Esophagus muscularis mucosa (tissue), 4 donors: Measurements from ENCODE around the gene RHBDD1. TPM values are rescaled to one million over a fixed set of nuclear protein-coding genes. Genes with fewer than 3 reads are reported as not detected.

ENCODE experiments used
- DNase-seq: peaks from one replicate; pipeline ENCODE4 v3.0.0-alpha.2; 2017; ENCODE audit errors: extremely low spot score
- H3K27ac ChIP-seq, 4 donors: fragments of 200-600 bp; sonication (generic); replicated peaks in 1 of 4; 1 replicate in 3 of 4; 2 replicates in 1 of 4; pipeline ENCODE4 v1.5.1; 2016 to 2019; ENCODE audit warnings: mild to moderate bottlenecking in 1 of 4
- H3K27me3 ChIP-seq, 4 donors: fragments of 200-600 bp; sonication (generic); one replicate each; pipeline versions ENCODE4 v1.5.1 to v1.6.0; 2016 to 2019
- H3K36me3 ChIP-seq, 4 donors: fragments of 200-600 bp; sonication (generic); one replicate each; pipeline ENCODE4 v1.5.1; 2016 to 2019
- H3K4me1 ChIP-seq, 4 donors: fragments of 200-600 bp; sonication (generic); one replicate each; pipeline ENCODE4 v1.5.1; 2016 to 2019
- H3K4me3 ChIP-seq, 4 donors: fragments of 200-600 bp; sonication (generic); 1 replicate in 2 of 4; 2 replicates in 2 of 4; pipeline ENCODE4 v1.5.1; 2016 to 2019; ENCODE audit warnings: mild to moderate bottlenecking in 4 of 4, moderate library complexity in 1 of 4
- H3K9me3 ChIP-seq, 4 donors: fragments of 200-600 bp; sonication (generic); 1 replicate in 3 of 4; 2 replicates in 1 of 4; pipeline ENCODE4 v1.5.1; 2016 to 2019
- EP300 ChIP-seq: sonication (generic); formaldehyde crosslinking; IDR thresholded peaks from one replicate; pipeline ENCODE4 v1.6.1; 2017; ENCODE audit warnings: antibody characterized with exemption
- POLR2A ChIP-seq: fragments of 450-650 bp; IDR thresholded peaks from one replicate; pipeline ENCODE4 v1.6.1; 2017; ENCODE audit warnings: antibody characterized with exemption, moderate library complexity, mild to moderate bottlenecking, low read depth
- POLR2AphosphoS5 ChIP-seq, 2 donors: sonication (generic); formaldehyde crosslinking; IDR thresholded peaks; one replicate each; pipeline ENCODE4 v1.6.1; 2017; ENCODE audit warnings: antibody characterized with exemption in 2 of 2
- WGBS: methylation state at CpG from one replicate; pipeline ENCODE4 v1.1.5; 2018; 5-methylcytosine and 5-hydroxymethylcytosine counted together
- intact Hi-C: fragments of 100-400 bp; cut with DNase I; formaldehyde crosslinking; loops from one replicate; pipeline ENCODE4 v1.15.1; 2023
- total RNA-seq, 4 donors: library from RNA; depleted of rRNA; stranded (reverse); fragments of >200 nt; gene quantifications; one replicate each; pipeline versions ENCODE4 v1.1.0 to v1.2.1, GENCODE V29; 2016
- TF ChIP-seq, protein P1 (sequence below), 3 experiments: fragments of 200-600 bp in 2 of 3; fragments of 450-650 bp in 1 of 3; sonication (generic) in 2 of 3; IDR thresholded peaks; one replicate each; pipeline ENCODE4 v1.5.1; 2017 to 2019; ENCODE audit warnings: antibody characterized with exemption in 3 of 3, mild to moderate bottlenecking in 2 of 3, moderate library complexity in 1 of 3

The RHBDD1 gene
- total RNA-seq, 4 donors from 2014 or later = 18.3 to 24.9 (median 22.2) TPM

DNA sequence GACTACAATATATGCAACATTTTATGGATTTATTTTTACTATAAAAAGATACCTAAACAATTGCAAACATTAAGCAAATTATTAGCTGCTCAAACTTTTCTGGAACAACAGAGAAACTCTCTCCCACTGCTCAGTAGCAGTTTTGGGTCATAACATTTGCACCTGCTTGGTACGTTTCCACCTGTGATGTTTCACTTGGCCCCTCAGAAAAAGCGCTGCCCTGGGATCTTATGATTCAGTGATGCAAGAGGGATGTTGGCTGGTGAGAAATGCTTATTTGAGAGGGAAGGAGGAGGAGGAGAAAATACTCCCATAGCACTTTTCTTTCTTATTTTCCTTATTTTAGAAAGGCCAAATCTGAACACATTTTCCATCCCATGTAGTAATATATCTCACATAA, 45.4 kb upstream of the RHBDD1 start:
- Histone ChIP-seq H3K36me3 (no peaks in the 10 kb centered on the region), H3K4me1 (peaks cover 55 to 81% (median 67%) of the 10 kb centered on the region in 4 donors), H3K27me3 (no peaks in the 10 kb centered on the region), H3K27ac (peak overlapping the region; percentile 94 to 96 (median 94)), H3K4me3 (peak overlapping the region; percentile 70 to 95 (median 86)), H3K9me3 (no peaks in the 10 kb centered on the region)
- no peak for TF ChIP-seq POLR2A
- no peak for TF ChIP-seq EP300
- TF ChIP-seq, protein P1, sequence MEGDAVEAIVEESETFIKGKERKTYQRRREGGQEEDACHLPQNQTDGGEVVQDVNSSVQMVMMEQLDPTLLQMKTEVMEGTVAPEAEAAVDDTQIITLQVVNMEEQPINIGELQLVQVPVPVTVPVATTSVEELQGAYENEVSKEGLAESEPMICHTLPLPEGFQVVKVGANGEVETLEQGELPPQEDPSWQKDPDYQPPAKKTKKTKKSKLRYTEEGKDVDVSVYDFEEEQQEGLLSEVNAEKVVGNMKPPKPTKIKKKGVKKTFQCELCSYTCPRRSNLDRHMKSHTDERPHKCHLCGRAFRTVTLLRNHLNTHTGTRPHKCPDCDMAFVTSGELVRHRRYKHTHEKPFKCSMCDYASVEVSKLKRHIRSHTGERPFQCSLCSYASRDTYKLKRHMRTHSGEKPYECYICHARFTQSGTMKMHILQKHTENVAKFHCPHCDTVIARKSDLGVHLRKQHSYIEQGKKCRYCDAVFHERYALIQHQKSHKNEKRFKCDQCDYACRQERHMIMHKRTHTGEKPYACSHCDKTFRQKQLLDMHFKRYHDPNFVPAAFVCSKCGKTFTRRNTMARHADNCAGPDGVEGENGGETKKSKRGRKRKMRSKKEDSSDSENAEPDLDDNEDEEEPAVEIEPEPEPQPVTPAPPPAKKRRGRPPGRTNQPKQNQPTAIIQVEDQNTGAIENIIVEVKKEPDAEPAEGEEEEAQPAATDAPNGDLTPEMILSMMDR (IDR thresholded peaks at IDR 0.05) = no peak
- TF ChIP-seq POLR2AphosphoS5 (IDR thresholded peaks at IDR 0.05) = no peak
- intact Hi-C loops = loop anchor here (10.0 kb wide), 3 partner anchors 136 to 316 kb away; no protein-coding TSS in a partner anchor
- WGBS = 82% methylated on average over 2 of the region's 2 CpGs
- no peak for DNase-seq

DNA sequence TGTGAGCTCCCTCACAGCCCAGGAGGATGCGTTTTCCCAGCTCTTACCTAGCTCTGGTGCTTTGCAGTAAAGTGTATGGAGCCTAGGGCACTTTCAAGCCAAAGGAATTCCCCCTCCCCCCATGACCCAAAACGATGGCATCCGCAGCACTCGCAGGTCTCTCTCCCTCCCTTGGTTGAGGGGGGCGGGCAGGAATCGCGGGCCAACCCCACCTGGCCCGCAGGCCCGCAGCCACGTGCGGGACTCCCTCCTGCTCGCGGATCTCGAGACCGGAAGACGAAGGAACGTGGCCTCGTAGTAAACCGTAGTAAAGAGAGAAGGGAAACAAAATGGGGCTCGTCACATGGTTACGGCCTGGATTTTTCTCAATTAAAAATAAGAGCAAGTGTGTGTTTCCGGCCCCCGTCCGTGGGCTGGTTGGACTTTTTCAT, 44.8 kb upstream of the RHBDD1 start:
- intact Hi-C loops = loop anchor here (10.0 kb wide), 3 partner anchors 136 to 316 kb away; no protein-coding TSS in a partner anchor
- DNase-seq = no peak
- H3K4me3 ChIP-seq = peak overlapping the region; percentile 70 to 95 (median 86)
- peaks cover 0 to 6% (median under 1%) of the 10 kb centered on the region in 4 donors for H3K36me3 ChIP-seq
- peak overlapping the region; percentile 94 to 96 (median 94) for H3K27ac ChIP-seq
- H3K27me3 ChIP-seq = no peaks in the 10 kb centered on the region
- H3K9me3 ChIP-seq = no peaks in the 10 kb centered on the region
- WGBS = 1% methylated on average over 21 of the region's 24 CpGs
- TF ChIP-seq POLR2A (no peak), EP300 (no peak), POLR2AphosphoS5 (IDR thresholded peaks at IDR 0.05) (peak in 1 of 2 donors; percentile 67)
- TF ChIP-seq, protein P1 (IDR thresholded peaks at IDR 0.05) = no peak
- peaks cover 61 to 87% (median 73%) of the 10 kb centered on the region in 4 donors for H3K4me1 ChIP-seq

DNA sequence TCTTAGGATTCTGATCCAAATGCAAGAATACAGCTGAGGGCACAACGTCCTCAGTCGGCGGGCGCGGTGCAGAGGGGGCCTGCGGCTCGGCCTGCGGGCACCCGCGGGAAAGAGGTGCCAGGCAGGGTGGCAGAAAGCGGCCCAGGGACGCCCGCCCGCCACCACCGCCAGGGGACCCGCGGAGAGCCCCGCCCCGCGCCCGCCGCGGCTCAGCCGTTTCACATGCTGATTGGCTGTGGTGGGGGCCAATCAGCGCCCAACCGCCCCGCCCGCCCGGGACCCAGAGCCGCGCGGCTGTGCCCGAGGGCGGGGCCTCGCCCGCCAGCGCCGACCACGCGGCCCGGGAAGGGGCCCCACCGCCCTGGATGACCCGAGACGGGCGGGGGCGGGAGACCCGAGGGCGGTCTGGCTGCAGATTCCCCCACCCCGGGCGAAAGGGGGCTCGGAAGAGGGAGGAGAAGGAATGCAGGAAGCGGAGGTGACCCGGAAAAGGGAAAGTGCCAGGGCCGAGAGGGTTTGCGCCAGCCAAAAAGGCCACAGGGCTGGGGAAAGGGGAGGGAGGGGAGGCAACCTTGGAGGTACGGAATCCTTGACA, 44.3 kb upstream of the RHBDD1 start:
- Histone ChIP-seq H3K9me3 (no peaks in the 10 kb centered on the region), H3K27ac (peak overlapping the region; percentile 94 to 96 (median 94)), H3K27me3 (no peaks in the 10 kb centered on the region), H3K4me1 (peaks cover 66 to 87% (median 78%) of the 10 kb centered on the region in 4 donors), H3K36me3 (peaks cover 0 to 6% (median 2%) of the 10 kb centered on the region in 4 donors), H3K4me3 (peak overlapping the region; percentile 70 to 95 (median 86))
- DNase-seq = no peak
- intact Hi-C loops = loop anchor here (10.0 kb wide), 3 partner anchors 137 to 317 kb away; no protein-coding TSS in a partner anchor
- TF ChIP-seq POLR2AphosphoS5 (IDR thresholded peaks at IDR 0.05) (peak in 1 of 2 donors; percentile 76), EP300 (no peak), POLR2A (peak; percentile 71)
- TF ChIP-seq, protein P1 (IDR thresholded peaks at IDR 0.05) = peak; percentile 36 to 64 (median 52)
- WGBS = under 1% methylated on average over 28 of the region's 56 CpGs

GRCh38 chr2:226792155-226792881, 43.5 kb upstream of the RHBDD1 start:
- Histone ChIP-seq H3K4me1 (peaks cover 70 to 88% (median 80%) of the 10 kb centered on the region in 4 donors), H3K36me3 (peaks cover 0 to 8% (median 2%) of the 10 kb centered on the region in 4 donors), H3K9me3 (no peaks in the 10 kb centered on the region), H3K4me3 (peak overlapping the region; percentile 70 to 95 (median 86)), H3K27me3 (no peaks in the 10 kb centered on the region), H3K27ac (peak overlapping the region; percentile 94 to 96 (median 94))
- TF ChIP-seq EP300 (no peak), POLR2AphosphoS5 (IDR thresholded peaks at IDR 0.05) (no peak), POLR2A (no peak)
- TF ChIP-seq, protein P1 (IDR thresholded peaks at IDR 0.05) = no peak
- no peak for DNase-seq
- WGBS = 36% methylated on average over 7 of the region's 7 CpGs
- intact Hi-C loops = loop anchor here (10.0 kb wide), 3 partner anchors 138 to 318 kb away; no protein-coding TSS in a partner anchor
